Measurements from ENCODE around the gene CGB8. TPM values are rescaled to one million over a fixed set of nuclear protein-coding genes. Genes with fewer than 3 reads are reported as not detected.
"Not testable (repeated sequence)": the region's sequence is repeated elsewhere in the genome, so short reads cannot be mapped to it uniquely, and the experiment has no call there.

Gene CGB8
- not detected in 2 replicates for total RNA-seq (2013; cell fraction: nucleolus; rRNA removed)
- total RNA-seq (2014; rRNA removed) (not detected in 2 replicates), total RNA-seq (2014; rRNA removed; fragmentation: Illumina TruSeq; extraction: Trizol) (not detected in 2 replicates), total RNA-seq (2021) (not detected in 2 replicates), polyA plus RNA-seq (2011; rRNA removed) (not detected in 2 replicates), polyA plus RNA-seq (2014; fragmentation: Illumina TruSeq; extraction: Trizol) (not detected in 2 replicates), polyA plus RNA-seq (2014; fragmentation: Nextera tagmentation; extraction: Ambion mirVana) (not detected), polyA plus RNA-seq (2014; rRNA removed) (not detected in 2 replicates), polyA plus RNA-seq (2016; fragmentation: Nextera tagmentation; extraction: Ambion mirVana) (not detected), polyA minus RNA-seq (2011; rRNA and poly(A)+ RNA removed) (not detected in 2 replicates), Bru-seq, nascent RNA (not detected), BruChase-seq, experiment 1, labeled RNA remaining after a 6-hour chase (not detected), BruChase-seq, experiment 2, labeled RNA remaining after a 2-hour chase (not detected)
- polyA plus RNA-seq (2011; ENCODE audit: low read depth): not detected
- not detected in 2 replicates for polyA plus RNA-seq (2011; cell fraction: cytosol; rRNA removed)
- not detected in 2 replicates for polyA plus RNA-seq (2011; cell fraction: nucleus; rRNA removed)
- polyA plus RNA-seq (2012): not detected in 2 replicates
- polyA minus RNA-seq (2011; cell fraction: cytosol; rRNA and poly(A)+ RNA removed): not detected in 2 replicates
- polyA minus RNA-seq (2011; cell fraction: nucleus; rRNA and poly(A)+ RNA removed): not detected in 2 replicates
- long read RNA-seq, experiment 1: 0 reads
- long read RNA-seq, experiment 2: 0 reads

DNA sequence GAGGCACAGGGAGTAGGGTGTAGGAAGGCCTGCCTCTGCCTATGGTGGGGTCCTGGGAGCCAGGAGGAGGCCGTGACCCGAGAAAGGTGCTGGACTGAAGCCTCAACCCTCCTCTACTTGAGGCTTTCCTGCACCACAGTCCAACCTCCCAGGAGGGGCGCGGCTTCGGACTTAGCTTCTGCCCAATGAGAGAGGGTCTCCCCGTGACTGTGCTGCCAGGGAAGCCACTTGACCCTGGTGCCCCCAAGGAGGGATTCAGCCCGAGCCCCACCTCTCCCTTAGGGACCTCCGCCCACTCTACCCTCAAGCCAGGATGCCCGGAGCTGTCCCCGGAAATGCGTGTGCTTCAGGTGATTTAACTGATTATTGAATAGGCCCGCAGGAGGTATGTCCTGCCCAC lies at the start of gene CGB8:
TSS of gene CGB8 (minus strand) at position 101 of the 400 bp plus-strand sequence. CDS start 372 bp downstream, outside the sequence.
- CTCF ChIA-PET: not testable (repeated sequence)

More for the DNA sequence above, at the start of gene CGB8:
- H3K9me3 ChIP-seq (replicated peaks; ENCODE audit: control insufficient read depth, insufficient read depth, low read length); H3K4me3 ChIP-seq; H3K9ac ChIP-seq (ENCODE audit: control insufficient read depth, insufficient read depth, low read length); BruUV-seq (replicated peaks); SMC1A ChIA-PET (ENCODE audit: uncharacterized antibody, unreplicated experiment); DNase-seq (ENCODE audit: low read depth, low spot score); H3K27ac ChIP-seq (ENCODE audit: control insufficient read depth, insufficient read depth); in situ Hi-C loops (cut with MboI); H3K4me1 ChIP-seq (ENCODE audit: control insufficient read depth, insufficient read depth, low read length); intact Hi-C loops (cut with micrococcal nuclease; ENCODE audit: unreplicated experiment); H3K36me3 ChIP-seq (ENCODE audit: control insufficient read depth in 2 of 2, insufficient read depth in 2 of 2, low read length in 1 of 2); RAD21 ChIA-PET (ENCODE audit: unreplicated experiment); H3K4me2 ChIP-seq (ENCODE audit: control insufficient read depth, insufficient read depth); H3K79me2 ChIP-seq (ENCODE audit: control insufficient read depth, insufficient read depth, low read length); POLR2A ChIA-PET; H3K27me3 ChIP-seq (replicated peaks in 1 of 2; ENCODE audit: control insufficient read depth in 2 of 2, insufficient read depth in 2 of 2, low read length in 1 of 2); H2AFZ ChIP-seq (ENCODE audit: control insufficient read depth, low read depth, low read length); FAIRE-seq; H4K20me1 ChIP-seq (ENCODE audit: control insufficient read depth, insufficient read depth); ATAC-seq: not testable (repeated sequence)
- 50% methylated on average over 6 of the region's 12 CpGs for WGBS (ENCODE audit: insufficient coverage, insufficient replicate concordance, low lambda C conversion rate, missing lambda C conversion rate)

All from GM12878 (cell line).